WTC11 (cell line): ENCODE data around the gene SH3D19.

Experiments
- ATF2 ChIP-seq: sonication (generic); formaldehyde crosslinking; IDR thresholded peaks from 2 replicates; pipeline ENCODE4 v1.8.1; 2022; ENCODE audit warnings: low read depth, missing genetic modification reagents, borderline replicate concordance
- CTCF ChIP-seq: fragments of 200-600 bp; IDR thresholded peaks from 2 replicates; pipeline ENCODE4 v1.8.0; 2022; ENCODE audit warnings: antibody characterized with exemption
- JUN ChIP-seq: sonication (generic); formaldehyde crosslinking; IDR thresholded peaks from 2 replicates; pipeline ENCODE4 v1.8.0; 2023; ENCODE audit warnings: mild to moderate bottlenecking, missing genetic modification reagents
- NFYB ChIP-seq: sonication (generic); formaldehyde crosslinking; conservative IDR thresholded peaks from 2 replicates; pipeline ENCODE4 v1.8.0; 2022; ENCODE audit warnings: low read depth, missing genetic modification reagents

- TF ChIP-seq NFYB (CRISPR knock-in tag), result no peak
- TF ChIP-seq CTCF, result no peak
- TF ChIP-seq ATF2 (CRISPR knock-in tag), result no peak
- TF ChIP-seq JUN (CRISPR knock-in tag), result no peak
Observed at GRCh38 chr4:151318307-151319006, 6.9 kb downstream of the SH3D19 start.
